ENCODE results near the gene PPT2. TPM values are rescaled to one million over a fixed set of nuclear protein-coding genes. Genes with fewer than 3 reads are reported as not detected.

Gene PPT2
- polyA plus RNA-seq, 1 donor = 31.0 TPM

- Histone ChIP-seq H3K4me3 (ENCODE audit: low read length) (peak overlapping the region; percentile 97), H3K9me3 (ENCODE audit: control insufficient read depth, low read depth, low read length) (no peaks in the 10 kb centered on the region), H3K36me3 (ENCODE audit: control insufficient read depth, insufficient read depth, low read length) (peaks cover 30% of the 10 kb centered on the region), H3K27ac (ENCODE audit: low read length) (peak overlapping the region; percentile 89), H3K4me1 (ENCODE audit: control insufficient read depth, insufficient read depth, low read length) (peaks cover 24% of the 10 kb centered on the region), H3K27me3 (ENCODE audit: control insufficient read depth, insufficient read depth, low read length) (no peaks in the 10 kb centered on the region)
- no peak for DNase-seq
- WGBS (ENCODE audit: insufficient coverage, low lambda C conversion rate) = no CpG with 5 or more reads among the region's 9 CpGs
Observed at GRCh38 chr6:32127409-32127716, 26.6 kb upstream of the PPT2 start.

DNA sequence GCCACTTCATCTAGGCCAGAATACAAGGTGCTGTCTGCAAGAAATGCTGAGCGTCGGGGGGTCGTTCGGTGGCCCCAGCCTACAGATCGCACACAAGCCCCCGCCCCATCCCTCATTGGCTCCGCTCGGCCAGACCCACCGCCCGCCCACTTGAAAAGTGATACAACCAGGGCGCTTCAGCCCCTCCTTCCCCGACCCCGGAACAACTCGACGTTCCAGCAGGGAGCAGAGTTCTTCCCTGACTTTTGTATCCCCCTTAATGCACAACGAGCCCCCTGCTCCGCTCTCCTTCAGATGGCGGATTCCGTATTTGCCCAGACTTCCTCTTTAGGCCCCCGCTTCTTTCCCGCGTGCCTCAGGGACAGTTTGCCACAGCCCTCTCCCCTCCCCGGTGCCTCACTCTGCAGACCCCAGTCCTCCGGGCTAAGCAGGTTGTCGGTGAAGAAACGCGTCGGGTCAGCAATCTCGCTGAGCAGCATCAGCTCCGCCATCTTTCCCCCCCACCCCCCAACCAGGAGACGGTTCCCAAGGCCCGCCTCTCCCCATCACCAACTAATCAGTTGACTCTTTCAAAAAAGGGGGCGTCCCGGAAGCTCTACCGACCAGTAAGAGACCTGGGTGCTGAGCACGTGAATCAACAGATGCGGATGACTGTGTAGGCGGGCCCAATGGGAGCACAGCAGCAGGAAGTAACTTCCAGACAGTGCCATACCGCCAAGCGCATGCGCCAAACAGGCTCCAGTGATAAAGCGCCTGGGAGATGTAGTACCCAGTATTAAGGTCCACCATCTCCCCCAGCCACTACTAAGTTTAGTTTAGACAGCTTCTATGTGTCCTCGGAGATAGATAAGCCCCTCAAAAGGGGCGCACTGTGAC is 26.0 kb upstream of the PPT2 start, which contains the start of gene ATF6B:
Gene ATF6B, minus strand, starts transcription at position 530 of the 876 bp plus-strand sequence. Its CDS starts 39 bp downstream, at position 491.
- Histone ChIP-seq H3K4me1 (ENCODE audit: control insufficient read depth, insufficient read depth, low read length) (peaks cover 24% of the 10 kb centered on the region), H3K9me3 (ENCODE audit: control insufficient read depth, low read depth, low read length) (no peaks in the 10 kb centered on the region), H3K27me3 (ENCODE audit: control insufficient read depth, insufficient read depth, low read length) (no peaks in the 10 kb centered on the region), H3K36me3 (ENCODE audit: control insufficient read depth, insufficient read depth, low read length) (peaks cover 29% of the 10 kb centered on the region), H3K27ac (ENCODE audit: low read length) (peak within 1 kb of the TSS; percentile 89), H3K4me3 (ENCODE audit: low read length) (peak within 1 kb of the TSS; percentile 97)
- DNase-seq = peak; percentile 100
- no CpG with 5 or more reads among the region's 44 CpGs for WGBS (ENCODE audit: insufficient coverage, low lambda C conversion rate)

DNA sequence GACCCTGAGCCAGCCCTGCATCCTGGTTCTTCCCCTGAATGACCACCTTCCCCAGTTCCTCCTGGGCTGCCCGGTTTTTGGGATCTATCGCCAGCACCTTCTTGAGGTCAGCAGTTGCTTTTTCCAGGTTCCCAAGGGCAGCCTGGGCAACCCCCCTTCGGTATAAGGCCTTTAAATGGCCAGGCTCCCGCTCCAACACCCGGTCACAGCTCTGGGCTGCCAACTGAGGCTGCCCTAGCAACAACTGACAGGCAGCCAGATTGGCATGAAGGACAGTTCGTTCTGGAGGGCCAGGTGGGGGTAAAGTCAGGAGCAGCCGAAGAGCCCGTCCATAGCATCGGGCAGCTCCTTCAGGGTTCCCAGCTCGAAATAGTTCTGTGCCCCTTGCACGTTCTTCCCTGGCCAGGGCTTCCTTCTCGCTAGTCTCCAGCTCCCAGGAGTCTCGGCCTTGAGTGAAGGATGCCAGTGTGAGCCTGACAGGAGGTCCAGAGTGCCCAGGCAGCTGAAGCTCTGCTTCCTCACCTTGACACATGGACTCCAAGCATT is 25.1 kb upstream of the PPT2 start:
- Histone ChIP-seq H3K27ac (ENCODE audit: low read length) (no peak overlapping the region), H3K4me3 (ENCODE audit: low read length) (peak overlapping the region; percentile 70), H3K4me1 (ENCODE audit: control insufficient read depth, insufficient read depth, low read length) (peaks cover 24% of the 10 kb centered on the region), H3K36me3 (ENCODE audit: control insufficient read depth, insufficient read depth, low read length) (peaks cover 24% of the 10 kb centered on the region), H3K27me3 (ENCODE audit: control insufficient read depth, insufficient read depth, low read length) (no peaks in the 10 kb centered on the region), H3K9me3 (ENCODE audit: control insufficient read depth, low read depth, low read length) (no peaks in the 10 kb centered on the region)
- DNase-seq = no peak
- WGBS (ENCODE audit: insufficient coverage, low lambda C conversion rate) = no CpG with 5 or more reads among the region's 13 CpGs

DNA sequence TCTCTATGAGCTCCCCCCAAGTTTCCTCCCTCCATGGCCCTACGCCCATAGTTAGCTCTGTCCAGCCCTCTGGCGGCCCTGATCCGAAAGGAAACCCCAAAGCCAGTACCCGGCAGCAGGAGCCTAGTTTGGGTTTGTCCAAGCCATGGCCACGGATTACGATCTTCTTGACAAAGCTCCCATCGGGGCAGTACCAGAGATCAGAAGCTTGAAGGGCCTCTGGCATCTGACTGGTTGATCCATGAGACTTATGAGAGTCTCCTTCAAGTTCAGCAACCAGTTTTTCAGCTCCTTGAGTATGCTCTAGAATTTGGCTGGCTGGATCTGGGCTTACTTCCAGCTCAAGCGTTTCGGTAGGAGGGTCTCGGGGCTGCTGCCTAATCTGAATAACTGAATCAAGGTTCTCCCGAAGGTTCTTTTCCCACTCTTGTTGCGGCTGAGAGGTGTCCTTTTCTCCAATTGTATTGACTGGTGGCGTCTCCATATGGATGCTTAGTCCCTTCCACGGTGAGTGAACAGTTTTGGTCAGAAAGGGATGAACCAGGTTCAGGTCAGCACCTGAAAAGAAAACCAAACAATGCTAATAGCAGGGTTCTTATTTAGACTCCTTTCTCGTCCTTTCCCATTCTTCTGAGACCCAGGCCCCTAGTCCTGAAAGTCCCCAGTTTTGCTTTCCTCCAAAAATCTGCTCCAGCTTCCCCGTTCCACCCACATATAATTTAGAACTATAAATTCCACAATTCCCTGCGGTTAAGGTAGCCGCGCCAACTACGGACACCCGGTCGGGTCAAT is 24.4 kb upstream of the PPT2 start:
- peaks cover 24% of the 10 kb centered on the region for H3K4me1 ChIP-seq (ENCODE audit: control insufficient read depth, insufficient read depth, low read length)
- no peak for DNase-seq
- H3K4me3 ChIP-seq (ENCODE audit: low read length) = peak overlapping the region; percentile 70
- no peaks in the 10 kb centered on the region for H3K9me3 ChIP-seq (ENCODE audit: control insufficient read depth, low read depth, low read length)
- no CpG with 5 or more reads among the region's 22 CpGs for WGBS (ENCODE audit: insufficient coverage, low lambda C conversion rate)
- H3K36me3 ChIP-seq (ENCODE audit: control insufficient read depth, insufficient read depth, low read length) = peaks cover 17% of the 10 kb centered on the region
- H3K27ac ChIP-seq (ENCODE audit: low read length) = peak overlapping the region; percentile 76
- H3K27me3 ChIP-seq (ENCODE audit: control insufficient read depth, insufficient read depth, low read length) = no peaks in the 10 kb centered on the region

GRCh38 chr6:32131439-32131948 is 22.4 kb upstream of the PPT2 start:
- WGBS (ENCODE audit: insufficient coverage, low lambda C conversion rate) = no CpG with 5 or more reads among the region's 14 CpGs
- peaks cover 4% of the 10 kb centered on the region for H3K36me3 ChIP-seq (ENCODE audit: control insufficient read depth, insufficient read depth, low read length)
- H3K27ac ChIP-seq (ENCODE audit: low read length) = no peak overlapping the region
- no peaks in the 10 kb centered on the region for H3K9me3 ChIP-seq (ENCODE audit: control insufficient read depth, low read depth, low read length)
- no peak overlapping the region for H3K4me3 ChIP-seq (ENCODE audit: low read length)
- DNase-seq = no peak
- no peaks in the 10 kb centered on the region for H3K27me3 ChIP-seq (ENCODE audit: control insufficient read depth, insufficient read depth, low read length)
- peaks cover 22% of the 10 kb centered on the region for H3K4me1 ChIP-seq (ENCODE audit: control insufficient read depth, insufficient read depth, low read length)

DNA sequence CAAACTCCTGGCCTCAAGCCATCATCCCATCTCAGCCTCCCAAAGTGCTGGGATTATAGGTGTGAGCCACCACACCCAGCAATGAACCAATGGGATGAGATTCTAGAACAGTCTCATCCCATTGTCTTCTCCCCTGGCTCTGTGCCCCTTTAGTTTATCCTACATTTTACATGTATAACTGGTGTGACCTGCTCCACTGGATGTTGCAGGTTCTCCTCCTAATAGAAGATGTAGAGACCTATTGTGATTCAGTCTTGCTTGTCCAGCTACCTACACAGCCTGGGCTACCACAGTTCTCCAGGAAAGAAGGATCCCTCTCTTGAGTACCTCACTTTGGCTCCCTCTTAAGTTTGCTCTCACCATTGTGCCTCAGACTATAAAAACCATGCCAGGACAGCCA is 21.8 kb upstream of the PPT2 start:
- no peak for DNase-seq
- Histone ChIP-seq H3K36me3 (ENCODE audit: control insufficient read depth, insufficient read depth, low read length) (no peaks in the 10 kb centered on the region), H3K4me3 (ENCODE audit: low read length) (no peak overlapping the region), H3K9me3 (ENCODE audit: control insufficient read depth, low read depth, low read length) (no peaks in the 10 kb centered on the region), H3K4me1 (ENCODE audit: control insufficient read depth, insufficient read depth, low read length) (peaks cover 16% of the 10 kb centered on the region), H3K27me3 (ENCODE audit: control insufficient read depth, insufficient read depth, low read length) (no peaks in the 10 kb centered on the region), H3K27ac (ENCODE audit: low read length) (no peak overlapping the region)

DNA sequence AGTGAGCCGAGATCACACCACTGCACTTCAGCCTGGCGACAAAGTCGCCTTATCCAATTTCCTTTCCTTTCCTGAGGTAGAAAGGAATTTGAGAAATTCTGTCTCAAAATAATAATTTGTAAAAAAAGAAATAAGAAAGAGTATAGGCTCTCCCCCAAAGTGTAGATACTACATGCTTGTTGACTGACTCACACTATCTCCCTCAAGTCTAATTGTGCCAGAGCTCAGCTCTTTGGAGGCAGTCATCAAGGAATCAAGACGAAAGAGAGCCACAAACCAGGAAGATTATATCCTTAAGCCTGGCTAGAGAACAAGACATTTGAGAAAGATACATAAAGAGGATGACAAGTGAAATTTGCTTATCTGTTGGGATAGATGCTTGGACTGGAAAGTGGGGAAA is 20.2 kb upstream of the PPT2 start:
- Histone ChIP-seq H3K36me3 (ENCODE audit: control insufficient read depth, insufficient read depth, low read length) (no peaks in the 10 kb centered on the region), H3K4me1 (ENCODE audit: control insufficient read depth, insufficient read depth, low read length) (peaks cover 9% of the 10 kb centered on the region), H3K27me3 (ENCODE audit: control insufficient read depth, insufficient read depth, low read length) (no peaks in the 10 kb centered on the region), H3K4me3 (ENCODE audit: low read length) (no peak overlapping the region), H3K9me3 (ENCODE audit: control insufficient read depth, low read depth, low read length) (no peaks in the 10 kb centered on the region), H3K27ac (ENCODE audit: low read length) (no peak overlapping the region)
- DNase-seq = no peak
- no CpG with 5 or more reads among the region's 4 CpGs for WGBS (ENCODE audit: insufficient coverage, low lambda C conversion rate)

- Histone ChIP-seq H3K4me1 (ENCODE audit: control insufficient read depth, insufficient read depth, low read length) (peaks cover 17% of the 10 kb centered on the region), H3K36me3 (ENCODE audit: control insufficient read depth, insufficient read depth, low read length) (no peaks in the 10 kb centered on the region), H3K9me3 (ENCODE audit: control insufficient read depth, low read depth, low read length) (no peaks in the 10 kb centered on the region), H3K4me3 (ENCODE audit: low read length) (no peak overlapping the region), H3K27ac (ENCODE audit: low read length) (no peak overlapping the region), H3K27me3 (ENCODE audit: control insufficient read depth, insufficient read depth, low read length) (no peaks in the 10 kb centered on the region)
- DNase-seq = no peak
Observed at GRCh38 chr6:32137454-32137853, 16.5 kb upstream of the PPT2 start.

DNA sequence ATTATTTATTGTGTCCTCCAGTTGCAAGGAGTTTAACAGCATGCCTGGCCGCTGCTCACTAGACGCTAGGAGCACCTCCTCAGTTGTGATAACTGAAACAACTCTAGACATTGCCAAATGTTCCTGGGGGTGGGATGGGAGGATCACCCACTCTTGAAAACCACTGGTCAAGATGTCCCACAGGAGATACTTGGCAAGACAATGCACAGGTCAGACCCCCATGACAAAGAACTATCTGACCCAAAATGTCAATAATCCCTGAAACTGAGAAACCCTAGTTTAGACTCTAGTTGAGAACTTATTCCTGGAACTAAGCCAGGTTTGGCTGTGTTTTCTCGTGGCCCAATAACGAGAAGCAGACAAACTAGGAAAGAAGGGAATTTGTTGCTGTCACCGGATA is 14.4 kb upstream of the PPT2 start:
- H3K27ac ChIP-seq (ENCODE audit: low read length) = no peak overlapping the region
- no peaks in the 10 kb centered on the region for H3K36me3 ChIP-seq (ENCODE audit: control insufficient read depth, insufficient read depth, low read length)
- H3K27me3 ChIP-seq (ENCODE audit: control insufficient read depth, insufficient read depth, low read length) = no peaks in the 10 kb centered on the region
- no peak for DNase-seq
- WGBS (ENCODE audit: insufficient coverage, low lambda C conversion rate) = 79% methylated on average over 2 of the region's 5 CpGs
- no peaks in the 10 kb centered on the region for H3K9me3 ChIP-seq (ENCODE audit: control insufficient read depth, low read depth, low read length)
- no peak overlapping the region for H3K4me3 ChIP-seq (ENCODE audit: low read length)
- peaks cover 17% of the 10 kb centered on the region for H3K4me1 ChIP-seq (ENCODE audit: control insufficient read depth, insufficient read depth, low read length)

DNA sequence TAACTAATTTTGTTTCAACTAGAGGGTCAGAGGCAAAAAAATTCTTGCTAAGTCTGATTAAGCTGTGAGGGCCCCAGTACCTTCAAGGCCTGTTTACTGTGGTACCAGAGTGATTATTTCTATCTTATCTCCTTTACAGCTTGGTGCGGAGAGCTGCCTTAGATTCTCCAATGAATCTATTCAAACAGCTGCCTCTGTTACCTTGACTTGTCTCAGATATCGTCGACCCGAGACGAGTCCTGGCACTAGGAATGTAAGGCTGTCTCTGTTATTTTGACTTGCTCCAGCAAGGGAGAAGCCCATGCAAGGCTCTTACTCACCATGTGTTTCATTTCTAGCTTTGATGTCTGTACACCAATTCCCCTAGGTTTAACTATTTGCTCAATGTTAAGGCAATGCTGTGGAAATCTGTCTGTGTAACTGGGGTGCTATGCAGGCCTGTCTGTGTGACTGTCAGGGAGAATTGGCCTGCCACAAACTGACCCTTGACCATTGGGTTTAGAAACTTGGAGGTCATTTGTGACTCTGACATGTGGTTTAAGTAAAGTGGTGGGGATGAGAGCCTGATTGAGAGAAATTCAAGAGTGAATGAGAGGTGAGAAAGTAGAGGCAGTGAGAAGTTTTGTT is 13.4 kb upstream of the PPT2 start:
- H3K27ac ChIP-seq (ENCODE audit: low read length) = peak overlapping the region; percentile 0
- WGBS (ENCODE audit: insufficient coverage, low lambda C conversion rate) = no CpG with 5 or more reads among the region's 5 CpGs
- H3K4me3 ChIP-seq (ENCODE audit: low read length) = no peak overlapping the region
- peak in 1 of 2 donors; percentile 19 for DNase-seq
- no peaks in the 10 kb centered on the region for H3K9me3 ChIP-seq (ENCODE audit: control insufficient read depth, low read depth, low read length)
- peaks cover 17% of the 10 kb centered on the region for H3K4me1 ChIP-seq (ENCODE audit: control insufficient read depth, insufficient read depth, low read length)
- no peaks in the 10 kb centered on the region for H3K36me3 ChIP-seq (ENCODE audit: control insufficient read depth, insufficient read depth, low read length)
- H3K27me3 ChIP-seq (ENCODE audit: control insufficient read depth, insufficient read depth, low read length) = no peaks in the 10 kb centered on the region
